GM21737 (cell line): ENCODE measurements around the gene RAPSN.

ENCODE experiments used
- ATAC-seq: cut with Tn5 transposase; IDR thresholded peaks from one replicate; pipeline ENCODE4 v1.9.1; 2021; ENCODE audit warnings: mild to moderate bottlenecking, moderate library complexity; ENCODE audit not compliant: unreplicated experiment

RAPSN gene

GRCh38 chr11:47409440-47410369 is 39.2 kb downstream of the RAPSN start:
- no peak for ATAC-seq

- ATAC-seq = no peak
Observed at GRCh38 chr11:47408598-47409439, 40.1 kb downstream of the RAPSN start.

GRCh38 chr11:47407746-47408590 is 41.0 kb downstream of the RAPSN start, which contains the start of gene SLC39A13:
SLC39A13 (plus strand) TSS chr11:47408590; CDS start chr11:47410095, 1,505 bp downstream.
- peak; percentile 76 for ATAC-seq

GRCh38 chr11:47406896-47407745 is 41.8 kb downstream of the RAPSN start:
- no peak for ATAC-seq

- no peak for ATAC-seq
Observed at GRCh38 chr11:47403571-47403970, 45.4 kb downstream of the RAPSN start.

GRCh38 chr11:47403135-47403534 is 45.8 kb downstream of the RAPSN start:
- no peak for ATAC-seq

- peak; percentile 67 for ATAC-seq
Observed at GRCh38 chr11:47400768-47401279, 48.1 kb downstream of the RAPSN start.

- peak; percentile 40 for ATAC-seq
Observed at GRCh38 chr11:47399860-47400767, 48.8 kb downstream of the RAPSN start.

GRCh38 chr11:47398551-47398950 is 50.4 kb downstream of the RAPSN start:
- ATAC-seq = no peak

- no peak for ATAC-seq
Observed at GRCh38 chr11:47398011-47398410, 50.9 kb downstream of the RAPSN start.

- no peak for ATAC-seq
Observed at GRCh38 chr11:47396049-47396320, 53.0 kb downstream of the RAPSN start.

- ATAC-seq = no peak
Observed at GRCh38 chr11:47395223-47396048, 53.5 kb downstream of the RAPSN start.

- ATAC-seq = peak; percentile 61
Observed at GRCh38 chr11:47394322-47395222, 54.4 kb downstream of the RAPSN start.

GRCh38 chr11:47394050-47394321 is 55.0 kb downstream of the RAPSN start:
- no peak for ATAC-seq

GRCh38 chr11:47393163-47394049 is 55.5 kb downstream of the RAPSN start:
- no peak for ATAC-seq

- no peak for ATAC-seq
Observed at GRCh38 chr11:47392546-47393162, 56.3 kb downstream of the RAPSN start.
